Parathyroid adenoma (tissue), 2 donors: ENCODE measurements around the gene SHCBP1L.
"Not testable (repeated sequence)": the region's sequence is repeated elsewhere in the genome, so short reads cannot be mapped to it uniquely, and the experiment has no call there.

Experiments used
- H2AFZ ChIP-seq: fragments of 300-600 bp; sonication (generic); one replicate; pipeline ENCODE4 v1.7.0; 2017; ENCODE audit warnings: antibody characterized with exemption, mild to moderate bottlenecking
- H3K27ac ChIP-seq: fragments of 300-600 bp; sonication (generic); one replicate; pipeline ENCODE4 v1.7.0; 2017
- H3K27me3 ChIP-seq: fragments of 300-600 bp; sonication (generic); one replicate; pipeline ENCODE4 v1.7.0; 2017; ENCODE audit warnings: low read length; ENCODE audit not compliant: control insufficient read depth, insufficient read depth
- H3K36me3 ChIP-seq: fragments of 300-600 bp; sonication (generic); one replicate; pipeline ENCODE4 v1.7.0; 2017; ENCODE audit warnings: low read length; ENCODE audit not compliant: control insufficient read depth, insufficient read depth
- H3K4me1 ChIP-seq: fragments of 300-600 bp; sonication (generic); one replicate; pipeline ENCODE4 v1.7.0; 2017; ENCODE audit warnings: control low read depth
- H3K4me2 ChIP-seq: fragments of 300-600 bp; sonication (generic); one replicate; pipeline ENCODE4 v1.7.0; 2017; ENCODE audit warnings: low read length
- H3K4me3 ChIP-seq: fragments of 300-600 bp; sonication (generic); one replicate; pipeline ENCODE4 v1.7.0; 2017; ENCODE audit warnings: low read depth, low read length
- H3K79me2 ChIP-seq: fragments of 300-600 bp; sonication (generic); one replicate; pipeline ENCODE4 v1.7.0; 2017; ENCODE audit warnings: control low read depth
- H3K9ac ChIP-seq: fragments of 300-600 bp; sonication (generic); one replicate; pipeline ENCODE4 v1.7.0; 2017; ENCODE audit warnings: mild to moderate bottlenecking
- H3K9me3 ChIP-seq: fragments of 300-600 bp; sonication (generic); one replicate; pipeline ENCODE4 v1.7.0; 2017; ENCODE audit warnings: low read length; ENCODE audit not compliant: control insufficient read depth
- TF ChIP-seq, protein P1 (sequence below): fragments of 300-600 bp; sonication (generic); IDR thresholded peaks from one replicate; pipeline ENCODE4 v1.7.0; 2017; ENCODE audit warnings: antibody characterized with exemption, mild to moderate bottlenecking
- donor health status: primary hyperparathyroidism.

The SHCBP1L gene

DNA sequence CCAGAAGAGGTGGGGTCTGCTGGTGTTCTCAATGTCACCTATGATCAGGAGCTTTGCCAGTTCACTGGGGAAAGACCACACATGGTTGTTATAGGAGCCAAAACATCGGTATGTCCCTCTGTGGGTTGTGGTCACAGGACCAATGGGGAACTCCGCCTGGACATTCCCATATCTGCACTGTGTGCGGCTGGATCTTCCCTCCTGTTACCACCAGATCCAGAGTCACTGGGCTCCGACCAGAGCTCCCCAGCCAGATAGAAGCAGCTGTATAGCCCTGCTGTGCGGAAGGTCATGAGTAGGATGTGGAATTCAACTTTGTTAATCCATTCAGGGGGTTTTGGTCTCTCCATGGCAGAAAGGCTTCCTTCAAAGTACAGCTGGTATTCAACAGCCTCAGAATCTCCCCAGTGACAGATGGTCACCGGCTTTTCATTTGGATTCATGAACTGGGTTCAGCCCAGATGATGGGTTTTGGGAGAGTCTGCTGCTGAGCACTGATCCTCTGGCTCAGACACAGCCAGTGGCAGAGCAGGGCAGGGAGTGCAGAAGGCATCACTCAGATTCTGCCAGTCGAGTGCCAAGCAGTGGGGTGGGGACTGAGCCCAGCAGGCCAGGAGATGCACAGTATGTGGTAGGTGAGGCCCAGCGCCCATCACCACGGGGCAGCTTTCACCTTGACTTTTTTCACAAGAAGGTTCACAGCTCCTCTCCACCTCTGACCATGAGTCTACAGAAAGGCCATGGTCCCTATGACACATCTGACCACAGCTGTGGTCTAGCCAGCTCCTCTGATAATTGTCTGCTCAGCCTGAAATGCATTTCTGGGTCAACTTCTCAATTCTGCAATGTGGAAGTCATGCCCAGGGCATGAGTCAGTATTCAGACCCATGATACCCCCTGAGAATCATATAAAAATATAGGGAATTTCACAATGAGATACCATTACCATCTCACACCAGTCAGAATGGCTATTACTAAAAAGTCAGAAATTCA, 2.9 kb upstream of the SHCBP1L start:
- no peaks in the 10 kb centered on the region for H3K79me2 ChIP-seq
- H3K9me3 ChIP-seq = no peaks in the 10 kb centered on the region
- no peak overlapping the region for H2AFZ ChIP-seq
- TF ChIP-seq, protein P1, sequence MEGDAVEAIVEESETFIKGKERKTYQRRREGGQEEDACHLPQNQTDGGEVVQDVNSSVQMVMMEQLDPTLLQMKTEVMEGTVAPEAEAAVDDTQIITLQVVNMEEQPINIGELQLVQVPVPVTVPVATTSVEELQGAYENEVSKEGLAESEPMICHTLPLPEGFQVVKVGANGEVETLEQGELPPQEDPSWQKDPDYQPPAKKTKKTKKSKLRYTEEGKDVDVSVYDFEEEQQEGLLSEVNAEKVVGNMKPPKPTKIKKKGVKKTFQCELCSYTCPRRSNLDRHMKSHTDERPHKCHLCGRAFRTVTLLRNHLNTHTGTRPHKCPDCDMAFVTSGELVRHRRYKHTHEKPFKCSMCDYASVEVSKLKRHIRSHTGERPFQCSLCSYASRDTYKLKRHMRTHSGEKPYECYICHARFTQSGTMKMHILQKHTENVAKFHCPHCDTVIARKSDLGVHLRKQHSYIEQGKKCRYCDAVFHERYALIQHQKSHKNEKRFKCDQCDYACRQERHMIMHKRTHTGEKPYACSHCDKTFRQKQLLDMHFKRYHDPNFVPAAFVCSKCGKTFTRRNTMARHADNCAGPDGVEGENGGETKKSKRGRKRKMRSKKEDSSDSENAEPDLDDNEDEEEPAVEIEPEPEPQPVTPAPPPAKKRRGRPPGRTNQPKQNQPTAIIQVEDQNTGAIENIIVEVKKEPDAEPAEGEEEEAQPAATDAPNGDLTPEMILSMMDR = no peak
- H3K4me3 ChIP-seq = no peak overlapping the region
- H3K4me1 ChIP-seq = no peaks in the 10 kb centered on the region
- H3K36me3 ChIP-seq = no peaks in the 10 kb centered on the region
- no peak overlapping the region for H3K27ac ChIP-seq
- H3K4me2 ChIP-seq = no peak overlapping the region
- H3K9ac ChIP-seq = no peak overlapping the region
- H3K27me3 ChIP-seq = no peaks in the 10 kb centered on the region

DNA sequence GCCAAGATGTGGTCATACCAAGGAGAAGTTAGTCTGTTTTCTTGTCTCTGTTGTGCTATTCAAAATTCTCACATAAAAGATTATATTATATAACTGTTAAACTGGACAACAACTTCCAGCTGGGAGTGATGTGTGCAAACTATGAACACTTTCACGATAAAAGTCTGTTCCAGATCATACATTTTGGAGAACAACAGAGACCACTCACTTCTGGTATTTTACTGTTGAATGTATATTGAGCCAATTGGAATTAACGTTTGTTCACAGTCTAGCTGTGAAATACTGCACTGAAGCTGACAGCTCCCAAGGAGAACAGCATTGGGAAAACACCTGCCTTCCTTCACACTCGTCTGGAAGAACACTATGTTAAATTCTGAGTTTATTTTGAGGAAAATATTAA, 860 bp upstream of the SHCBP1L start:
- Histone ChIP-seq H3K79me2 (no peaks in the 10 kb centered on the region), H3K9me3 (no peaks in the 10 kb centered on the region), H3K27me3 (no peaks in the 10 kb centered on the region), H3K4me1 (no peaks in the 10 kb centered on the region), H3K4me2 (no peak overlapping the region), H3K9ac (no peak overlapping the region), H3K27ac (no peak overlapping the region), H2AFZ (no peak overlapping the region), H3K36me3 (no peaks in the 10 kb centered on the region), H3K4me3 (no peak overlapping the region)
- TF ChIP-seq, protein P1 = no peak

DNA sequence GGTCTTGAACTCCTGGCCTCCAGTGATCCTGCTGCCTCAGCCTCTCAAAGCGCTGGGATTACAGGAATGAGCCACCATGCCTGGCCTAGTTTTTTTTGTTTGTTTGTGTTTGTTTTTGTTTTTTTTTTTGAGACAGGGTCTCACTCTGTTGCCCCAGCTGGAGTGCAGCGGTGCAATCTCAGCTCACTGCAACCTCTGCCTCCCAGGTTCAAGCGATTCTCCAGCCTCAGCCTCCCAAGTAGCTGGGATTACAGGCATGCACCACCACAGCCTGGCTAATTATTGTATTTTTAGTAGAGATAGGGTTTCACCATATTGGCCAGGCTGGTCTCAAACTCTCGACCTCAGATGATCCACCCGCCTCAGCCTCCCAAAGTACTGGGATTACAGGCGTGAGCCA, 9.6 kb downstream of the SHCBP1L start:
- H2AFZ ChIP-seq, H3K4me3 ChIP-seq, H3K27ac ChIP-seq, H3K79me2 ChIP-seq, H3K27me3 ChIP-seq, H3K9ac ChIP-seq, H3K9me3 ChIP-seq, H3K4me2 ChIP-seq, H3K36me3 ChIP-seq, H3K4me1 ChIP-seq: not testable (repeated sequence)

DNA sequence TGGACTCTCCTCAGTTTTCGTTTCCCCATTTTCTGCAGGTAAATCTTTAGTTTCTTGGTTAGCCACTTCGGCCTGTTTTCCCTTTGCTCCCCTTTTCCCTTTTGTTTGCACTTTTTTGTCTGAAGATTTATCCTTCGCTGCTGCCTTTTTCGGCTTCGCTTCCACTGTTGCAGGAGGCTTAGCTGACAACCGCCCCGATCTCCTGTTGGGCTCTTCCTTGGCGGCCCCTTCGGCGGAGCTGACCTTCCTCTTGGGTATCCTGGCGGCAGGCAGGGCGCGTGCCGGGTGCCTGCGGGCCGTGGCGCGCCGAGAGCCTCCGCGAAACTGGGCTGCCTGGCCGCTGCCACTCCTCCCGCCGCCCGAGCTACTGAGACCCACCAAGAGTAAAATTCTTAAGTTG, 10.8 kb downstream of the SHCBP1L start:
- not testable (repeated sequence) for H3K79me2 ChIP-seq, H3K4me3 ChIP-seq, H3K27ac ChIP-seq, H3K4me2 ChIP-seq, H2AFZ ChIP-seq, H3K36me3 ChIP-seq, H3K9me3 ChIP-seq, H3K9ac ChIP-seq, H3K4me1 ChIP-seq, H3K27me3 ChIP-seq

DNA sequence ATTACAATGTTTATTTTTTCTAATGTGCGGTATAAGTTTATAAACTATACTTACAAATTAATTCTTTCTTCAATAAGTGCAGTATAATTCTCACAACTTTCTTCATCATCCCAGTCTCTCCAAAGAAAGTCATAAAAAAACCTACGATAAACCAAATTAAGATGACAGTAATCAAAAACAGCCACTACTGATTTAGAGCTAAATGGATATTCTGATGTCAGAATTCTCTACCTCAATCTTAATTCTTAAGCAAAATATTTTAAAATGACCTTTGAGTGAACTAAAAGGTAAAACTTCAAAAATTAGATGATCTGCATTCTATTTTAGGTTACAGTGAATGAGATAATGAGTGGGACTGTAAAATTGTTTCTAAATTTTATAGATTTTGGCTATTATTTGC, 13.6 kb downstream of the SHCBP1L start:
- Histone ChIP-seq H3K4me3 (no peak overlapping the region), H3K9me3 (peaks cover 3% of the 10 kb centered on the region), H3K79me2 (no peaks in the 10 kb centered on the region), H3K27ac (no peak overlapping the region), H3K4me1 (no peaks in the 10 kb centered on the region), H2AFZ (no peak overlapping the region), H3K27me3 (no peaks in the 10 kb centered on the region), H3K9ac (no peak overlapping the region), H3K36me3 (no peaks in the 10 kb centered on the region), H3K4me2 (no peak overlapping the region)
- TF ChIP-seq, protein P1 = no peak
